Activated gamma-delta T cell (primary cell): ENCODE data around the gene PPP6R1.

Experiments
- DNase-seq: peaks from one replicate; lab custom pipeline; 2025; lab: John Stamatoyannopoulos, UW
- total RNA-seq, 2 donors: gene quantifications; one replicate each; lab custom pipeline; 2026; lab: John Stamatoyannopoulos, UW

PPP6R1 gene, protein sequence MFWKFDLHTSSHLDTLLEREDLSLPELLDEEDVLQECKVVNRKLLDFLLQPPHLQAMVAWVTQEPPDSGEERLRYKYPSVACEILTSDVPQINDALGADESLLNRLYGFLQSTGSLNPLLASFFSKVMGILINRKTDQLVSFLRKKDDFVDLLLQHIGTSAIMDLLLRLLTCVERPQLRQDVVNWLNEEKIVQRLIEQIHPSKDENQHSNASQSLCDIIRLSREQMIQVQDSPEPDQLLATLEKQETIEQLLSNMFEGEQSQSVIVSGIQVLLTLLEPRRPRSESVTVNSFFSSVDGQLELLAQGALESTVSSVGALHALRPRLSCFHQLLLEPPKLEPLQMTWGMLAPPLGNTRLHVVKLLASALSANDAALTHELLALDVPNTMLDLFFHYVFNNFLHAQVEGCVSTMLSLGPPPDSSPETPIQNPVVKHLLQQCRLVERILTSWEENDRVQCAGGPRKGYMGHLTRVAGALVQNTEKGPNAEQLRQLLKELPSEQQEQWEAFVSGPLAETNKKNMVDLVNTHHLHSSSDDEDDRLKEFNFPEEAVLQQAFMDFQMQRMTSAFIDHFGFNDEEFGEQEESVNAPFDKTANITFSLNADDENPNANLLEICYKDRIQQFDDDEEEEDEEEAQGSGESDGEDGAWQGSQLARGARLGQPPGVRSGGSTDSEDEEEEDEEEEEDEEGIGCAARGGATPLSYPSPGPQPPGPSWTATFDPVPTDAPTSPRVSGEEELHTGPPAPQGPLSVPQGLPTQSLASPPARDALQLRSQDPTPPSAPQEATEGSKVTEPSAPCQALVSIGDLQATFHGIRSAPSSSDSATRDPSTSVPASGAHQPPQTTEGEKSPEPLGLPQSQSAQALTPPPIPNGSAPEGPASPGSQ
- total RNA-seq, result 213 to 236 reads per million in 2 donors

DNA sequence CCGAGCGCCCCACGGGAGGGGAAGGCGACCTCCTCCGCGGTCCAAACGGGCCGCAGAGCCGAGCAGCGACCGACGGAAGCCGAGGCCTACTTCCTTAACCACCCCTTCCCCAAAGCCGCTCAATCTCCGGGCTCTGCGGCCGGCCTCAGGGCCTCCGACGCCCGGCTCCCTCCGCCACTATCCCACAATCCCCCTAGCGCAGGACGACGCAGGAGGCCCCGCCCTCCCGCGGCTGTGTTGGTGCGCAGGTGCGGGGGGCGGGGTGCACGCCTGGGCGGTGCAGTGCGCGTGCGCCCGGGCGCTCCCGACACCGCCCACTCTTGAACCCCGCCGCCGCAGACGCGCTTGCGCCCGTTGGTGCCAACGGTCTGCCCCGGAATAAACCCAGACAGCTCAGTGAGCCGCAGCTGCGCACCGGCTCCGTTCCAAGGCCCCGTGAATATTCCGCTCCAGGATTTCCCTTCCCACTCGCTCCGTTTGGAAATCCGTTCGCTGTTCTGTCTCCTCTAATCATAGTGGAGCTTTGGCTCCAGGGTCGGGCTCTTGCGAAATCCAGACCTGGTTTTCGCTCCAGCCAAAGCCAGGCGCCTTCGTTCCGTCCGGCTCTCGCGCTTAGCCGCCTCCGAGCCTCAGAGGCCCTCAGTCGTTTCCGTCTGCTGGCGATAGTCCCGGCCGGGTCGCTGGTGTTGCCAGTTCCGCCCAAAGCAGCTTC lies at the start of gene PPP6R1:
Gene PPP6R1 (minus strand): TSS at position 190 of the 712 bp plus-strand sequence. CDS start 11,914 bp downstream, outside the sequence.
- peak; percentile 93 for DNase-seq

DNA sequence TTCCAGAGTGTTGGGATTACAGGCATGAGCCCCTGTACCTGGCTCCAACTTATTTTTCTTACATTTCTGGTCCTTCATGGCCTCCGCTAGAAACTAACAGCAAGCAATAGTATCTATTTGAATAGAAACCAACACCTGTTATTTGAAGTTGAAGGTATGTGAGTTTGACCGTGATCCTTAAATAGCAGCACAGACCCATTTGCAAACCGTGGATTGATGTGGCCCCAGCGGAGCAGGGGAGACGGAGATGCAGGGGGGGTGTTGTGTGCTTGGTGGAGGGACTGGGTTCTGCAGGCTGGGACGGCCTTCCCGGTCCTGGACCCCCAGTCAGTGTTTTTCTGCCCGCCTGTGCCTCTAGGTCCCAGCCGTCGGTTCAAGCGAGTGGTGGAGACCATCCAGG lies 49.5 kb upstream of the PPP6R1 start:
- DNase-seq, result no peak

- no peak for DNase-seq
Measured at GRCh38 chr19:55306712-55307111, 47.9 kb upstream of the PPP6R1 start.

GRCh38 chr19:55305983-55306562 lies 47.3 kb upstream of the PPP6R1 start:
- no peak for DNase-seq

DNA sequence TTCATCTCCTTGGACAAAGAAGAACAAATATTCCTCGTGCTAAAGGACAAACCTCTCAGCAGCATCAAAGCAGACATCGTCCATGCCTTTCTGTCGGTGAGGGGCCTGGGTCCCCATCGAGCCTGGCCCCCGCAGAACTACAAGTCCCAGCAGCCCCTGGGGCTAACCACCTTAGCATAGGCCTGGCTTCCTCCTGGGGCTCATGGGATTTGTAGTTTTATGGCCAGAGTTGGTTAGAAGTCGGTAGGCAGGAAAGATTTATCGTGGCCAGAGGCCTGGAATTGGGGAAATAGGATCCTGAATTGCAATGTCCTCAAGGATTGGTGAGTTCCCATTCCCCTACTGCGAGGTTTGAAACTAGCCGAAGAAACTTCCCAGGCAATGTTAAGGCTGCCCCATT lies 46.7 kb upstream of the PPP6R1 start:
- DNase-seq, result no peak

DNA sequence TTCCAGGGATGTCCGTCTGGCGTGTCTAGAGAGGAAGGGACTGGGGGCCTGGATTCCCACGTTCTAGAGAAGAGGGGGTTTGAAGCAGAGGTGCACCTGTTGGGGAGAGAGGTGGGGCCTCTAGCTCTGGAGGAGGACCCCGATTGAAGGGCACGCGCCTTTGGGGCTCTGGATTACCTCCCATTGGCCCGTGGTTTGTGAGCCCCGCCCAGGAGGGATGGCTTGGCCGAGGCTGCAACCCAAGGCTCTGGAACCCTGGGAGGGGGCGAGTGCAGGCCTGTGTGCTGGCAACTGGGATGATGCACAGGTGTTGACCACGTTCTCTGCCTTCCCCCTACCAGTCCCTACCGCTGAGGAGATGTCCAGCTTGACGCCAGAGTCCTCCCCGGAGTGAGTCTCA lies 46.2 kb upstream of the PPP6R1 start:
- DNase-seq, result no peak

DNA sequence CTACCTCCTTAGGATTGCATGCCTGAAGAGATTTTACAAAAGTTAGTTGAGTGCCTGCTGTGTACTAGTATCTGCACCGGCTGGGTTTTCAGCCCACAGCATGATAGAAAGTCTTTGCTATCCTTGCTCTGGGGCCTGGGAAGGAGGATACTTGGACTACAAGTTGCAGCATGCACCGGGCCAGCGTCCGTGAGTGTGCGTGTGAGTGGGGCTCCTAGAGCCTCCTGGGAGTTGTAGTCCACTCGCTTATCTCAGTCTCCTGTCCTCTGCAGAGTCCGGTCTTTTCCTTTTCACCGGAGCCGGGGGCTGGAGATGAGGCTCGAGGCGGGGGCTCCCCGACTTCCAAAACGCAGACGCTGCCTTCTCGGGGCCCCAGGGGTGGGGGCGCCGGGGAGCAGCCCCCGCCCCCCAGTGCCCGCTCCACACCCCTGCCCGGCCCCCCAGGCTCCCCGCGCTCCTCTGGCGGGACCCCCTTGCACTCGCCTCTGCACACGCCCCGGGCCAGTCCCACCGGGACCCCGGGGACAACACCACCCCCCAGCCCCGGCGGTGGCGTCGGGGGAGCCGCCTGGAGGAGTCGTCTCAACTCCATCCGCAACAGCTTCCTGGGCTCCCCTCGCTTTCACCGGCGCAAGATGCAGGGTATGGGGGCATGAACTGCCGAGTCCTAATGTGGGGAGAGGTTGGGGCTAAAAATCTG lies 45.6 kb upstream of the PPP6R1 start:
- no peak for DNase-seq

DNA sequence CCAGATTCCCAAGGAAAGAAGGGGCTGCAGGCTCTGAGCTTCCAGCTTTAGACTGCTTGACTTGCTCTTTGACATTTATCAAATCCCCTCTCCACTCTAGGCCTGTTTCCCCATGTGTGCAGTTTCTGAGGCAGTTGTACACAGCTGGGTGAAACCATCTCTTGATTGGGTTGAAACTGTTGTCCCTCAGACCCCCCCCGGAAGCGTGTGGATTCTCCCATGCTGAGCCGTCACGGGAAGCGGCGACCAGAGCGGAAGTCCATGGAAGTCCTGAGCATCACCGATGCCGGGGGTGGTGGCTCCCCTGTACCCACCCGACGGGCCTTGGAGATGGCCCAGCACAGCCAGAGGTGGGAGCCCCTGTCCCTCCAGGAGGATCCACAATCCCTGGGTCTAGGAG lies 44.7 kb upstream of the PPP6R1 start:
- no peak for DNase-seq

DNA sequence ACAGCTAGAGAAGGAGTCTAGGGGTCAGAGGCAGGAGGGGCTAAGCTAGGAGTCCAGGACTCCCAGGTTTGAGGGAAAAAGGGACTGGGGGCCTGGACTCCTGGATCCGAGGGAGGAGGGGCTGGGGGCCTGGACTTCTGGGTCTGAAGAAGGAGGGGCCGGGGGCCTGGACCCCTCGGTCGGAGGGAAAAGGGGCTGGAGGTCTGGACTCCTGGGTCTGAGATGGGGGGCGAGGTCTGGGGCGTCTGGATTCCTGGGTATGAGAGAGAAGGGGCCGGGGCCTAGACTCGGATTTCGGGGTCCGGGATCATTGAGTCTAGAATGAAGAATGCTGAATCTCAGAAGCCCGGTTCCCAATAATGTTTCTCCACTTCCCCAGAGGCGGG lies 43.5 kb upstream of the PPP6R1 start:
- DNase-seq, result no peak

DNA sequence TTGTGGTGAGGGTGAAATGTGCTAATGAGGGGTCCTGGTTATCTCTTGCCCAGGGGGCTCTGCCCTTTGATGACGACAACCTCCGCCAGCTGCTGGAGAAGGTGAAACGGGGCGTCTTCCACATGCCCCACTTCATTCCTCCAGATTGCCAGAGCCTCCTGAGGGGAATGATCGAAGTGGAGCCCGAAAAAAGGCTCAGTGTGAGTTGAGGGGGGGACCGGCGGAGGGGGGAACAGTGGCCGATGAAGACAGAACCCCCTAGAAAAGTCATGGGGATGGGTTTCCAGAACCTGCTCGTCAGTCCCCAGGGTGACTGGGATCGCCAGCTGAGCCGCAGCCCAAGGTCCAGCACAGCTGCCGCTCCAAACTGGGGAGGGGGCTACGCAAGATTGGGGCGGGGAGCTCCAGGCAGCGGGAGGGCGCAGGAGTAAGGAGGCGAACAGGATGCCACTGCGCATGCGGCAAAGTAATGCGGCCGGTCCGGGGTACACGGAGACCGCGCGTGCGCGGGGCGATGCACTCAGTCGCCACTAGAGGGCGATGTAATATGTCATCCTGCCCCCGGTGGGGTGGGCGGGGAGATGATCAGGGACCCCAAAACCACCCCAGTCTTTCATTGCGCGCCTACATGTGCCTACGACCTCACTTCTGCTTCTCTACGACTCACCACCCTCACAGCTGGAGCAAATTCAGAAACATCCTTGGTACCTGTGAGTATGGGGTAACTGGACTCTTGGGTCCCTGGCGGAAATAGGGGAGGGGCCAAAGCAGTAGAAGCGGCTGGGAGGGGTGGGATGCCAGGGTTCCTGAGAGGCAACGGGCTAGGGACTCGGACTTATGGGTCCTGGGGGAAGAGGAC lies 42.9 kb upstream of the PPP6R1 start:
- peak; percentile 85 for DNase-seq

- DNase-seq, result no peak
Measured at GRCh38 chr19:55300886-55301458, 42.2 kb upstream of the PPP6R1 start.

DNA sequence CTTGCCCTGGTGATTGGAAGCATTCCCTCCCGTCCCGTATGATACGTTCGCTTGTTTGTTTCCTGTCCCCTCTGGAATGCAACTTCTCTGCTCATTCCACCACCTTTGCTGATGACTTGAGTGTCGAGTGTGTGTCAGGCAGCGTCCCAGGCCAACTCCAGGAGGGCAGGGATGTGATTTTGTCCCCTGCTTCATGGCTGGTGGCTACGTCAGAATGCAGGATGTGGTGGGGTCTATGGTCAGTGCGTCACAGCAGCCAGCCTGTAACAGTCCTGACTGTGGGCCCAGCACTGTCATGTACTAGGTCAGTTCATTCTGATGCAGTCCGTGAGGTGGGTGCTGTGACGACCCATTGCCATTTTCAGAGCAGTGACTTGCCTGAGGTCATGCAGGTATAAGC lies 41.2 kb upstream of the PPP6R1 start:
- no peak for DNase-seq

GRCh38 chr19:55297267-55297666 lies 38.5 kb upstream of the PPP6R1 start:
- no peak for DNase-seq

DNA sequence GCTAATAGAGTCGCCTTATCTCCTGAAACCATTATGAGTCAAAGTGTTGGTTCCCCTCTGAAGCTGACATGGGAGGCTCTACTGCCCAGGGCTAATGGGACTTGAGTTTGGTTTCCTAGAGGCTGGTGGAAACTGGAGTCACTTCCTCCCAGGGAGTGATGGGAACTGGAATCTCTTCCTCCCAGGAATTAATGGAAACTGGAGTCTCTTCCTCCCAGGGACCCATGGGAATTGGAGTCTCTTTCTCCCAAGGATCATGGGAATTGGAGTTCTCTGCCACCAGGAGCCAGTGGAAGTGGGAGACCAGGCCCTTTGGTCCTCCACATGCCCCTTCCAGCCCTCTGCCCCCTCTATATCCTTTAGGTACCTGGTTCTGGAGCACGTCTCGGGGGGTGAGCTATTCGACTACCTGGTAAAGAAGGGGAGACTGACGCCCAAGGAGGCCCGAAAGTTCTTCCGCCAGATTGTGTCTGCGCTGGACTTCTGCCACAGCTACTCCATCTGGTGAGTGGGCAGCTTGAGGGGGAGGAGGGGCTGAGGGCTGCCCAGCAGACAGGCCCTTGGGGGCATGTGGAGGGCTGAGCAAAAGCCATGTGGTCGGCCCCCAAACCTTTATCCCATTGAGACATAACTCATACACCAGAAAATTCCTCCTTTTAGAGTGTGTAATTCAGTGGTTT lies 30.4 kb upstream of the PPP6R1 start:
- no peak for DNase-seq

- no peak for DNase-seq
Measured at GRCh38 chr19:55287361-55288079, 28.7 kb upstream of the PPP6R1 start.

DNA sequence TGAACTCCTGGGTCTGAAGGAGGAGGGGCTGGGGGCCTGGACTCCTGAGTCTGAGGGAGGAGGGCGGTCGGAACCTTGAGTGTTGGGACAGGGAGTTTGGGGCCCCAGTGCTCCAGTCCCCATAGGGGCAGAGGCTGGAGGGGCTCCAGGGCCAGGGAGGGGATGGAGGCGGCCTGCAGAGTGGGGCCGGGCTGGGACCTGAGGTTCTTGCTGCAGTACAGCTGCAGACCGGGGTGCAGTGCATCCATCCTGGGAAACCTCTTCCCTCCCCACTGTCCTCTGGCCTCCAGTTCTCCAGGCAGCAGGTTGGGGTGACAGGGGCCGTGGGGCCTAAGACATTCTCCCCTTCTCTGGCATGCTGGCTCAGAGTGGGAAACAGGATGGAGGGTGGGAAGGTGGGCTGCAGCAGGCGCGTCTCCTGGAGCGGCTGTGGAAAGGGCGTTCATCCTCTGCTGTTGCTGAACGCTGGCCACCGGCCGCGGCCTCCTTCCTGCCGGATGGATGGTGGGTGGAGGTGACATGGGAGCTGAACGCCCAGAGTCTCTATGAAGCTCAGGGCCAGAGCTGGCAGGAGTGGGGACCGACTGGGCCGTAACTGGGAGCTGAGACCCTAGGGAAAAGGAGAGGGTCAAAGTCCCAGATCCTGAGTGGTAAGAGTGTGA lies 26.5 kb upstream of the PPP6R1 start:
- no peak for DNase-seq

- no peak for DNase-seq
Measured at GRCh38 chr19:55284405-55285058, 25.7 kb upstream of the PPP6R1 start.
